PC-3 (cell line): ENCODE measurements around the gene ADAM12.

ENCODE experiments used
- CTCF ChIP-seq: fragments of 300-600 bp; sonication (generic); conservative IDR thresholded peaks from 2 replicates; pipeline ENCODE4 v1.5.1; 2017; ENCODE audit warnings: antibody characterized with exemption, low read depth, mild to moderate bottlenecking, low read length
- EZH2 ChIP-seq: fragments of 300-600 bp; sonication (generic); IDR thresholded peaks from one replicate; pipeline ENCODE4 v1.6.1; 2017; ENCODE audit warnings: antibody characterized with exemption, mild to moderate bottlenecking, low read length; ENCODE audit not compliant: unreplicated experiment
- EZH2phosphoT487 ChIP-seq: fragments of 300-600 bp; sonication (generic); IDR thresholded peaks from 2 replicates; pipeline ENCODE4 v1.6.1; 2018; ENCODE audit warnings: mild to moderate bottlenecking, antibody characterized with exemption, low read length, borderline replicate concordance

GRCh38 chr10:126097558-126098225, 290.6 kb downstream of the ADAM12 start:
- TF ChIP-seq CTCF (peak; percentile 38; the same call in 1 of the 2 replicates), EZH2phosphoT487 (no peak), EZH2 (no peak)
